Inflammatory macrophage (primary cell): ENCODE results near the gene FGD2.
A peak's percentile ranks its signal among the peaks of the same experiment; 100 is the strongest.
"Not testable (repeated sequence)": the region's sequence is repeated elsewhere in the genome, so short reads cannot be mapped to it uniquely, and the experiment has no call there.

Source experiments
- DNase-seq, 2 donors: peaks; one replicate each; pipeline ENCODE4 v3.0.0-alpha.2; 2020 to 2022

The FGD2 gene

DNA sequence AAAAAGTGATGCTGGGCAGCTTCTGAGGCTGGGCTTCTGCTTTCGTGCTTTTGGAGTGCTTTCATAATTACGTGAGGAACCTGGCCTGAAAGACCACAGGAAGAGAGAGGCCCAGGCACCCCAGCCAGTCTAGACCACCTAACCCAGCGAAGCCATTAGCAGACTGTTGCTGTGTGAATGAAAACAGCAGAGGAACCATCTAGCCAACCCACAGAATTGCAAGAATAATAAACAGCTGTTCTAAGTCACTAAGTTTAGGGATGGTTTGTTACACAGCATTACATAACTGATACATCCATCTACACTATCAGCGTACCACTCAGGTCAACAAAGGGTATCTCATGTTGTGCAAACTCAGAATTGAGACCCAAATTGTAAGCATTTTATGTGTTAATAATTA, 34.5 kb downstream of the FGD2 start:
- peak in 1 of 2 donors; percentile 15 for DNase-seq

DNA sequence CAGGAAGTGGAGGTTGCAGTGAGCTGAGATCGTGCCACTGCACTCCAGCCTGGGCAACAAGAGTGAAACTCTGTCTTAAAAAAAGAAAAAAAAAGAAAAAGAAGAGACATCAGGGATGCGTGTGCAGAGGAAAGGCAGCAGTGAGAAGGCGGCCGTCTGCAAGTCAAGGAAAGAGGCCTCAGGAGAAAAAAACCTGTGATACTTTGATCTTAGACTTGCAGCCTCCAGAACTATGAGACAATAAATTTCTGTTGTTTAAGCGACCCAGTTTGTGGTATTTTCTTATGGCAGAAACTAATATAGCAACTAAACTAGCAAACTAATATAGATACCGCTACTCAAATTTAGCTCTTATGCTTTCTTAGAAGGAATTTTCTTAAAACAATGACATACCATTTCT, 36.1 kb downstream of the FGD2 start:
- no peak for DNase-seq

DNA sequence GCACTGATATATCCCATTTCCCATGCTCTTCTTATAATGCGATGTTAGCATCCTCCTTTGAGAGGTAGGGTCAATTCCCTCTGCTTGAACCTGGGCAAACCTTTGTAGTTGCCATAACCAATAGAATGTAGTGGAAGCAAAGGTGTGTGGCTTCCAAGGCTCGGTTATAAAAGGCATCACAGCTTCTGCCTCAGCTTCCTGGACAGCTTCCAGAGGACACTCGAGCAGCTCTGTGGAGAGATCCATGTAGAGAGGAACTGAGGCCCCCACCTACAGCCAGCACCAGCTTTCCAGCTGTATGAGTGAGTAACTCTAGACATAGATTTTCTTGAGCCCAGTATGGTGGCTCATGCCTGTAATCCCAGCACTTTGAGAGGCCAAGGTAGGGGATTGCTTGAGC, 36.7 kb downstream of the FGD2 start:
- peak in 1 of 2 donors; percentile 57 for DNase-seq

DNA sequence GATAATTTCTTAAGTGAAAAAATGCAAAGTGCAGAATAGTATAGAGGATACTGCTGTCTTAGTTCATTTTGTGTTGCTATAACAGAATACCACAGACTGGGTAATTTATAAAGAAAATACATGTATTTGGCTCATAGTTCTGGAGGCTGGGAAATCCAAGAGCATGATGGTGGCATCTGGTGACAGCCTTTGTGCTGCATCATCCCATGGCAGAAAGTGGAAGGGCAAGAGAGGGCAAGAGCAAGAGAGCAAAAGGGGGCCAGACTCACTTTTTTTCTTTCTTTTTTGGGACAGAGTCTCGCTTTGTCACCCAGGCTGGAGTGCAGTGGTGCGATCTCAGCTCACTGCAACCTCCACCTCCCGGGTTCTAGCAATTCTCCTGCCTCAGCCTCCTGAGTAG, 37.6 kb downstream of the FGD2 start:
- not testable (repeated sequence) for DNase-seq

DNA sequence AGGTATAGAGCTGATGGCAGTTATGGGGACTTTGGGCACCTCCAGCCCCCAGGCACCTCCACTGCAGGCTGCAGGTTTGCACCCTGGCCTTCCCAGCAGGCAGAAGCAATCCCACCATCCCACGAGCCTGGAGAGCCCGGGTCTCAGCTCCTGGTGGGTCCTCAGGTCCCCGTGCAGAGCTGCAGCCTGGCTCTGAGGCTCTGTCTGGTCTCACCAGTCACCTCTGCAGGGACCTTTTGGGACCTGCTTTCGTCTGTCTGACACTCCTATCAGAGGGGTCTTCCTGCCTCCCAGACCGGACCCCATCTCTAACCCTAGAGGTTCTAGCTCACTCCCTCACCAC, 41.9 kb downstream of the FGD2 start:
- DNase-seq: no peak

DNA sequence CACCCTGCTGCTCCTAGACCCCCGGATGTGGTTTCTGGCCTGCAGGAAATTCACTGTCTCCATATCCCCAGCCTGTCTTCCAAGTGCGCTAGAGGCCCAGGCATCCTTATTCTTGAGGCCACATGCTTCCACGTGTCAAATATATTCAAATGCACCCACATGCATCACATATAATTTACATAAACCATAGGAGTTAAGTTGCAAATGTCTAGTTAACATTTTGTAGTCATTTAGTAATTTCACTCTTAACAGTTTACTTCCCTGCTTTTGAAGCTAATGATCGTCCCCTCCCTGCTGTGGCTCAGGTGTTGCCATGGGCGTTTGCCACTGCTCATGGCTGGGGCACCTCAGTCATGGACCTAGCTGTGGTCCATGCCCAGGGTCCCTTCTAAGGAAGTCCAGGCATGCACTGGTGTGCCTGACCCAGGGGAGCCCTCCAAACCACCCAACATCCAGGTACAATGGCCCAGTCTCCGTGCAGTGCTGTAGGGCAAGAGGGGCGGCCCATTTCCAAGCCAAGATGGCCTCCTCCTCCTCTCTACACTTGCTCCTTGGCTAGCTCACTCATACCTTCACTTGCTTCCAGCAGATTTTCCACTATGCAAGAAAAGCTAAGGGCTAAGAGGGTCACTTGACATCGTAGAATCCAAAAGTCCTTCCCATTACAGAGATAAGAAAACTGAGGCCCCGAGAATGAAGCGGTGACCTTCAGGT, 42.4 kb downstream of the FGD2 start:
- DNase-seq: no peak

DNA sequence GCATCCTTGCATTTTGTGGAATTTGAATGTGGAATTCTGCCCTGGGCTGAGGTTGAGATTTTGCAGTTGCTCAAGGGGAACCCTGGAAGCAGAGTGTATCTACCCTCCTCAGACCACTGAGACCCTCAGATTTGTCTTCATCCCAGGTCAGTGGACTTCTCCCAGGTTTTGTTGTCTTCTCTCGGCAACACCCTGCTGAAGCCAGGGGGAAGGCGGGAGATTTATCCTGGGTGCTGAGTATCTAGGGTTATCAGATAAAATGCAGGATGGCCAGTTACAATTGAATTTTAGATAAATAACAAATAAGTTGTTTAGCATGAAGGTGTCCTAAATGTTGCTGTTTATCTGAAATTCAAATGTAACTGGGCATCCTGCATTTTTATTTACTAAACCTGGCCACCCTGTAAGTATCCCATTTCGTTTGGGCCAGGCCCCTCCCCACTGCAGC, 43.0 kb downstream of the FGD2 start:
- no peak for DNase-seq

DNA sequence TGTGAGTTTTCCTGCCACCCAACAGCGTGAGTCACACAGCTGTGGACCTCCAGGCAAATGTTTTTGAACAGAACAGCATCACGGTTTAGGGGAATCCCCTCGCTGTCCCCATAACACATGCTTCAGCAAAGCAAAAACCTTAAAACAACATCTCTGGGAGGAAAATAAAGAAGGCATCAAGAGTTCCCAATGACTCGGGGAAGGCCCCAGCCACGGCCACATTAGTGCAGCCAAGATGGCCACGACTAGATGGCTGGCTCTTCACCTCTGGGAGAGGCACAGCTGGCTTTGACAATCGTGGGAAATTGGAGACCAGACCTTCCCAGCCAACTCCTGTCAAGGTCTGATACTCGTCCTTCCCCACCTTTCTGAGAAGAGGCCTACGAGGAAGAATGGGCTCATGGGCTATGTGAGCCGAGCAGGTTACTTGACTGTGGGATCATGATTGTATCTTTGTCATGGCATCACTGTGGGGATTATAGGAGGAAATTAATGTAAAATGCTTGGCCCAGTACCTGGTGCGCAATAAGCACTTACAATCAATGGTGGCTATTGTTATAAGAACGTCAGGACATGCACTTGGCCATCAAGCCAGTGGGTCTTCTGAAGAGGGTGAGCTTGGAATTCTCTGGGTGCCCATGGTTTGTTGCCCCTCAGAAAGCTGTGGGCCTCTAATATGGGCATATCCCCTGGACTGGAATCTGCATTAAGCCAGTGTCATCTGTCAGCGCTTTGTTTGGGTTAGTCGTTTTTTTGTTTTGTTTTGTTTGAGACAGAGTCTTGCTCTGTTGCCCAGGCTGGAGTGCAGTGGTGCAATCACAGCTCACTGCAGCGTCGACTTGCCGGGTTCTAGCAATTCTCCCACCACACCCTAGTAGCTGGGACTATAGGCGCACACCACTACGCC, 43.6 kb downstream of the FGD2 start:
- peak; percentile 51 to 61 for DNase-seq

DNA sequence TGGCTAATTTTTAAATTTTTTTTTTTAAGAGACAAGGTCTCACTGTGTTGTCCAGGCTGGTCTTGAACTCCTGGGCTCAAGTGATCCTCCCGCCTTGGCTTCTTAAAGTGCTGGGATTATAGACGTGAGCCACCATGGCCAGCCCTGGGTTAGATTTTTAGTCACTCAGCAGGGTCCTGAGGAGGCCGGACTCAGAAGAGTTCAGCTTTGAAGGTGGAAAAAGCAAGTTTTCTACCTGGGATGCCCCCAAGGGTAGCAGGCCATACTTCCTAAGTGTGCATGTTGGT, 44.2 kb downstream of the FGD2 start:
- no peak for DNase-seq

DNA sequence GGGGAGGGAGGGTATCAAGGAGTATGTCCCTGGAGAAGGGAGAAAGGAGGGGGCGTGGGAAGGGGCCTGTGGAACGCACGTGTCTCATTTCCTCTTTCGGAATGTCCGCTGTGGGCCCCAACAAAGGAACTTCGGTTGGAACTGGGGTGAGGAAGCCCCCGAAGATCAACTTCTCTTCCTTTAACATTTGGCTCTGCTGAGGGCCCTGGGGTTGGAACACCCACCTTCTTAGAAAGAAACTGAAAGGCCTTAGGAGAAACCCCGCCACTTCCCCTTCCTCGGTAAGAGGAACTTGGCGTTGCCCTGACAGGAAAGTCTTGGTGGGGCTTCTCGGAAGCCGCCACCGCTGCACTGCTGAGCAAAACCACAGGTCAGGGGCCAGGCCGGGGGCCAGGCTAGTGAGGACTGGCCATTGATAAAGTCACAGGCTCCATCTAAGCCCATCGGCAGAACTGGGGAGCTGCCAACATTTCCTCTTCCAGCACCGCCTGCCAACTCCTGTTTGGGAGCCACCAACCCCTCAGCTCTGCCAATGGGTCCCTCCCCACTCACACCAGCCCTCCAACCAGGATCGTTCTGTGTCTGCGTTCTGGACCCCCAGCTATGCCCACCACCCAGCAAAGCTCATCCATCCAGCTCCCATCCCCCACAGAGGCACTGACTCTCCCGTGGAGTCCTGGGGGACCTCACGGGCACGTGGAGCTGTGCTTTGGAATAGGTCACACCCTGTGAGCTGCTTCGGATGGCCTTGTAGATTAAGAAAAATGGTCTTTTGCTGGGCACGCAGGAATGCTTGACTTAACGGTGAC, 44.8 kb downstream of the FGD2 start:
- peak; percentile 97 to 99 for DNase-seq

DNA sequence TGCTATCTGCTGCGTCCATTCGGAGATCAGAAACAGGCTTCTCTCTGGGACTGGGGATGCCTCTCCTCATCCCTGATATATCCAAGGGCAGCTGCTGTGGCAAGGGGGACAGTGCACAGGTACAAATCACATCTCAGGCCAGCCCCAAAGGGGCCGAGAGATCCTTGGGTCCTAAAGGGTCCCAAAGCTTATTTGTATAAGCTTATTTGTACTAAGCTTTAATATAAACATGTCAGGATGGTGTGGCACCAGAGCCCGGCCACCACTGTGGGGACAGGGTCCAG, 45.3 kb downstream of the FGD2 start:
- no peak for DNase-seq

DNA sequence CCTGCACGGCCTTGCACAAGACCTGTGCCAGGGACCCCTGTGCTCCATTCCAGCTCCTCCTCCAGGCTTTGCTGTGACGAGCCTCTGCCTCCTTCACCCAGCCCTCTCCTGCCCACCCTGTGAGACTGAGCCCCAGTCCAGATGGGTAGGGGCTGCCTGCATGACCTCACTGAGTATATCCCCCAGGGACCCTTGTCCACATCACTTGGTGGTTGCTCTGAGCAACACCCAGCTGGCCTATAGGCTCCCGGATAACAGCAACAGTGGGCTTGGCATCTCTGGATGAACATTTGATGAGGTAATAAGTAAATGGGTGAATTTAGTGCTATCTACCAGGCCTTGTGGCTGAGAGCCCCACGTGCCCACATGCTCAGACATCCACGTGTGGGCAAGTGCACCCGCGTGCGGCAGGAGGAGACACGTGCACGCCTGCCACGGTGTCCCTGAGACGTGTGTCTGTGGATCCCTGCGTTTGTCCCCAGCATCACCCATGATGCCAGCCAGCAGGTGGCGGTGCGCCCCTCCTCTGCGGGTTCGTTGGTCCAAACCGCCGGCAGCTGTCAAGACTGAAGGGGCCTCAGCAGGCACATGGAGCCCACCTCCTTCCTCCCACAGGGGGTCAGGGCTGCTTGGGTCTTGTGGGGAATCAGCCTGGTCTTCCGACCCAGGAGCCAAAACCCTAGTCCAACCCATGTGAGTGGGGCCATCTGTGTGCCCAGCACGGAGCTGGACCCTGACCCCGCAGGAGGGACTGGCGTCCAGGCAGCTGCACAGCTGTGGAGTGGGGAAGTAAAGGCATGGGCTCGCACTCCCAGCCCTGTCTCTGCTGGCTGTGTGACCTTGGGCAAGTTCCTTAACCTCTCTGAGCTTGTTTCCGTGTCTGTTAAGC, 45.9 kb downstream of the FGD2 start:
- peak; percentile 84 to 92 for DNase-seq

DNA sequence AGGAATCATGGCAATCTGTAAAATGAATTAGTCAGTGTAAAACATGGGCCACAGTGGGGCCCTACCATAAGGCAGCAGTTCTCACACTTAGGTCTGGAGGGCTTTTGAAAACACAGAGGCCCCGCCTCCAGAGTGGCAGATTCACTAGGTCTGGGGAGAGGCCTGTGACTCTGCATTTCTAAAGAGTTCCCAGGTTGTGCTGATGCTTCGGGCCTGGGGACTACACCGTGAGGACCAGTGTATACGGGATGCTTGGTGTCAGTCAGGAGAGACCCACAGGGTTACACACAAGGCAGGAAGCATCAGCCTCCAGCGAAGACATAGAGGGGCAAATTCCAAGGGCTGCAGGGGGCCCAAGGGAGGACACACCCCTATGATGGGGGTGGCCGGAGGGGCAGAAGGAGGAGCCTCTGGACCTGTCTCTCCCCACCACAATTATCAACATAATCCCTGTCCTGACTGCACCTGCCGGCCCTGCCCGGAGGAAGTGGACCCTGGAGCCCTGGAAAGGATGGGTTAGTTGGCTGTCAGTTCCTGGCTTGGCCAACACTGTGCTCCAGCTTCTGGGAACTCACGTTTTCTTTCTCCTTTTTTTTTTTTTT, 46.7 kb downstream of the FGD2 start:
- DNase-seq: no peak

DNA sequence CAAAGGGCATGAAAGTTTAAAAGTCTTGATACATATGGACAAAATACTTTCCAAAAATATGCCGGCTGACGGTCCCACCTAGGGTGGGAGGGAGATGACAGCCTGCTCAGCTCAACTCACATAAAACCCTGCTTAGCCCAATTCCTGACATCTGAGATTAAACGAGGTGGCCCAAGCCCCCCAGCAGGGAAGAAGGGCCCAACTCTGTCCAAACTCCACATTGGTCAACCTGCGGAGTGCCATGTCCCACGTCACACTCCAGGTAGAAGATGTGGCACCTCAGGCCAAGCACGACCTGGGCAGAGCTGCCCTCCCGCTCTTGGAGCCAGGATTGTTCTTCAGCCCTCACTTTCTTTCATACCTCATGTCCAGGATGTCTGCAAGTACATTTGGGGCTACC, 48.2 kb downstream of the FGD2 start:
- DNase-seq: no peak

DNA sequence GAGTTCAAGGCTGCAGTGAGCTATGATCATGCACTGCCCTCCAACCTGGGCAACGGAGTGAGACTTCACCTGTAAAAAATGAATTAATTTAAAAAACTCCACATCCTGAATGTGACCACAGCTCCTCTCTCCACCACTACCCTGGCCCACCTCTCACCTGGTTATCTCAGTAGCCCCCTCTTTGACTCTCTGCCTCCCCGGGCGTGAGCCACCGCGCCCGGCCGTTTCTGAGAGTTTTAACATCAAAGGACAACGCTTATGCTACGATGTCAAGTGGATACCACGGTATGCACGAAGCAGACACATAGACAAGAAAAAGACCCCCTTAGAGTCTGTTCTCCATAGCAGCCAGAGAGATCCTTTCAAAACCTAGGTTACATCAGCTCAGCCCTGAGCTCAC, 48.7 kb downstream of the FGD2 start:
- DNase-seq: no peak

DNA sequence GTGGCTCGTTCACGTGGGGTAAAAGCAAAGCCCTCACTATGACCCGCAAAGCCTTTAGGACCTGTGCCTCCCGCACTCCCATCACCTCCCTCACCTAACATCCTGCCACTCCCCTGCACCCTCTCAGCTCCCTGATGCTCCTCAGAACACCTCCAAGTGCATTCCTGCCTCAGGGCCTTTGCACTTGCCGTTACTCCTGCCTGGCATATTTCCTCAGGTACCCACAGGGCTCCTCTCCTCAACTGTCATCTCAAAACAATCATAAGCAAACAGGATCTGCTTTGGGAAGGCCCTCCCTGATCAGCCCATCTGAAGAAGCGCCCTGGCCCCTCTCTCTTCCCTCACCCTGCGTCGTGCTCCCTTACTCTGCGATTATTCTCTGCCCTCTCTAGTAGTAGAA, 49.1 kb downstream of the FGD2 start:
- no peak for DNase-seq

DNA sequence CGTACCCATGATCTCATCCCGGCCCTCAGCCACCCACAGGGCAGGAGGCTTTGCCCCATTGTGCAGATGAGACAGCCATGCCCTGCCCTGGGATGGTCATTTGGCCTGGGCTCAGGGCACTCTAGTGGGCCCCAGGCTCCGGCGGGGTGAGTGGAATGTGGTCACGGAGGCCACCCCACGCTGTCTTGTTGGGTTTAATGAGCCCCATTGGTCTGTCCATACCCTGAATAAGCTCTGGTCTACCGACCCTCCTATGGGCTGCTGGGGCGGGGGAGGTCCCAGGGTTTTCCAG, 50.6 kb downstream of the FGD2 start:
- no peak for DNase-seq

DNA sequence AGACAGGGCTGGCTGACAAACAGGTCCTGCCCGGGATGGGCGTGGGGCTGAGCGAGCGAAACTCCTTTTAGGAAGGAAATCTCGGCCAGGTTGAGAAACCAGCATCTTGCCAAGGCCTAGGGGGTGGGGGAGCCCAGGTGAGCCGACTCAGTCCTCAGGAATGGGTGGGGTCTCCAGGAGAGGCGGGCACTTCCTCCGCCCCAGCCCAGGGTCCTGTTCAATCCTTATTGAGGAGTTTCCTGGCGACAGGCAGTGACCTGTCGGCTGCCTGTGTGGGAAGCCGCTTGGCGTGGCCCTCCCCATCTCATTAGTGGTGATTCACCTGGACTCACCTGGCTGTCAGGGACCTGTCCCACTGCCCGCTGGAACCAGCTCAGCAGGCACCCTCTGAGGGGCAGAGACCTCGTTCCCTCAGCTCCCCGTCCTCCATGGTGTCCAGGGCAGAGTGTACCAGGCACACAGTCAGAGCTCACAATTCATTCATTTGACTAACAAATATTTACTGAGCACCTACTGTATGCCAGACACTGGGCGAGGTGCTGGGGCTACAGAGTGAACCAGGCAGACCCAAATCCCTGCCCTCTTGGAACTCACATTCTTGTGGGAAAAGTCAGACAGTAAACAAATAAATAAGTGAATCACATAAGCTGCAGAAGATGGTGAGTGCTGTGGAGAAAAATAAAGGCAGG, 51.1 kb downstream of the FGD2 start:
- no peak for DNase-seq

DNA sequence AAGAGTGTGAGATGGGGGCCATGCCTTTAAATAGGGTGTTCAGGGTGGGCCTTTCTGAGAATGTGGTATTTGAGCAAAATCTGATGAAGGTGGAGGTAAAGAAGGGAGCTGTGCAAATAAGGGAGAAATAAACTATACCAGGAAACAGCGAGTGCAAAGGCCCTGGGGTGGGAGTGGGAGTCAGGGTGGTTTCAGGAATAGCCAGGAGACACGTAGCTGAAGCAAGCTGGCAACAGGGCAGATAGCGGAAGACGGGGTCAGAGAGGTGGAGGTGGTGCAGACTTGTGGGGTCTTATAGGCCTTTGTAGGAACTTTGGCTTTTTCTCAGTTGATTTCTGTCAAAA, 51.6 kb downstream of the FGD2 start:
- no peak for DNase-seq

DNA sequence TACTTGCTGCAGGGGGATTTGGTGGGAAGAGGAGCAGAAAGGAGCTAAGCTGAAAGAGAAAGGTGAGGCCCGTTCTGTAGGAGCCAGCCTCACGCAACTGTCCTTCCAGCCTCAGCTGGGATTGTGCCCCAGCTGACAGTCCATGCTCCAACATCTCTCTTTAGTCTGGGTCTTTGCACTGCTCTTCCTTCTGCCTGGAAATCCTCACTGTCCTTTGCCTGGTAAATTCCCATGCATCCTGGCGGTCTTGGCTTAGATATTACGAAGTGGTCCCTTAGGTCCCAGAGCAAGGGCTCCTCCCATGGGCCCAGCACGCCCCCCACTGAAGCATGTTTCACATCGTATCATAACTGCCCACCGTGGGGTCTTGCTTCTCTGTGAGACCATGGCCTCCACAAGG, 52.2 kb downstream of the FGD2 start:
- DNase-seq: no peak

DNA sequence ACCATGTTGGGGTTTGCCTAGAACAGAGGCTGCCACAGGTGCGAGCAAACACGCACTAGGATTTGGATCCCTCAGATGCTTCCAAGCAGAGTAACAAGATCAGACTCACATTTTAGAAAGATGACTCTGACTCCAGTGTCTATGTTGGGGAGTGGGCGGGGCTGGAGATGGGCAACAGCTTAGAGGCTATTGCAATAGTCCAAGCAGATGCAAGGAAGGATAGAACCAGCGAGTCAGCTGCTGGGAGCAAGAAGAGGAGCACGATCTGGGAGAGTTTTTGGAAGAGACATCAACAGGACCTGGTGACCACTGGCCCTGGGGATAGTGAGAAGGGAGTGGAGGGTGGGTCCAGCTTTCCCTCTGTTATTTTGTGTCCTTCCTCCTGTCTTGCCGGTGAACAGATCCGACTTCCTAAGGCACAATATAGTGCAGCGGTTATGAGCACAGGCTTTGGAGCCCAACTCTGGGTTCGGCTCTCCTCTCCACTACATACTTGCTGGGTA, 52.7 kb downstream of the FGD2 start:
- DNase-seq: peak; percentile 64 to 74

DNA sequence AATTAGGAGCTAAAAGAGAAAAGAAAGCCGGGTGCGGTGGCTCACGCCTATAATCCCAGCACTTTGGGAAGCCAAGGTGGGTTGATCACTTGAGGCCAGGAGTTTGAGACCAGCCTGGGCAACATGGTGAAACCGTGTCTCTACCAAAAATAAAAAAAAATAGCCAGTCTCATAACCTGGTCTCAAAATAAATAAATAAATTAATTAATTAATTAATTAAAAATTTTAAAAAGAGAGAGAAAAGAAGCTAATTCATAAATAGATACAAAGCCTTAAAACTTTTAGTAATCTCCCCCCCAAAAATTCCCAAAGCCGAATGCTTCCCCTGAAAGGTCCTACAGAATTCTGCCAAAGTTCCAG, 53.5 kb downstream of the FGD2 start:
- DNase-seq: not testable (repeated sequence)
